Nephron progenitor cell (in vitro differentiated cells): Measurements from ENCODE around the gene DAPK1.

Source experiments
- DNase-seq: peaks from one replicate; pipeline ENCODE4 v3.0.0; 2021
- H3K27ac Mint-ChIP-seq: 2 replicates; pipeline ENCODE4 v1.8.0; 2021; ENCODE audit warnings: mild to moderate bottlenecking, moderate library complexity, mixed read lengths
- H3K27me3 Mint-ChIP-seq: 2 replicates; pipeline ENCODE4 v1.8.0; 2021; ENCODE audit warnings: mild to moderate bottlenecking, low read depth, mixed read lengths; ENCODE audit not compliant: poor library complexity
- H3K36me3 Mint-ChIP-seq: 2 replicates; pipeline ENCODE4 v1.8.0; 2021; ENCODE audit warnings: low read depth, mixed read lengths
- H3K4me1 Mint-ChIP-seq: 2 replicates; pipeline ENCODE4 v1.8.0; 2021; ENCODE audit warnings: mixed read lengths
- H3K4me3 Mint-ChIP-seq: 2 replicates; pipeline ENCODE4 v1.8.0; 2021; ENCODE audit warnings: mild to moderate bottlenecking, moderate library complexity, mixed read lengths
- H3K9me3 Mint-ChIP-seq: 2 replicates; pipeline ENCODE4 v1.8.0; 2021; ENCODE audit warnings: mild to moderate bottlenecking, moderate library complexity, mixed read lengths
- TF ChIP-seq, protein P1 (sequence below): fragments of 200-600 bp; sonication (generic); IDR thresholded peaks from 2 replicates; pipeline ENCODE4 v1.5.0; 2021; ENCODE audit warnings: antibody characterized with exemption

DAPK1 gene

DNA sequence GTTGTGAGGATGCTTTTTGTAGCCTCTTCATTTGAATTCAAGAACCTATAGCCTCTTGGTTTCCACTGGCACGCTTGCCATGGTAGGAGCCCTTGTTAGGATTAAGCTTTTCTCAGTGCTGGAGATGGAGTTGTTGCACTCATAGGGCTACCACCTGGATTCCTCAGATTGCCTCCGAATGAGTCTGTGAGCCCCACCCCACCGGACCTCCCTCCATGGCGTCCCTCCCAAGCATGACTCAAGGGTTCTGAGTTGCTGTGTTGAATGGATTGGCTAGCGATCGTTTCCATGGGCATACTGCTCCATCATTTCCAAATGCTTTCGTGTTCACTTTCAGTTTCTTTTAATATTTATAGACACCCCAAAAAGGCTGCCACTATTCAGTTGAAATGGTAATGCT, 69.9 kb downstream of the DAPK1 start:
- Mint-ChIP-seq H3K4me1 (peaks cover 83% of the 10 kb centered on the region), H3K27me3 (peaks cover 3% of the 10 kb centered on the region), H3K9me3 (no peaks in the 10 kb centered on the region), H3K27ac (no peak overlapping the region), H3K4me3 (no peak overlapping the region), H3K36me3 (peaks cover 33% of the 10 kb centered on the region)
- DNase-seq: no peak
- TF ChIP-seq, protein P1, sequence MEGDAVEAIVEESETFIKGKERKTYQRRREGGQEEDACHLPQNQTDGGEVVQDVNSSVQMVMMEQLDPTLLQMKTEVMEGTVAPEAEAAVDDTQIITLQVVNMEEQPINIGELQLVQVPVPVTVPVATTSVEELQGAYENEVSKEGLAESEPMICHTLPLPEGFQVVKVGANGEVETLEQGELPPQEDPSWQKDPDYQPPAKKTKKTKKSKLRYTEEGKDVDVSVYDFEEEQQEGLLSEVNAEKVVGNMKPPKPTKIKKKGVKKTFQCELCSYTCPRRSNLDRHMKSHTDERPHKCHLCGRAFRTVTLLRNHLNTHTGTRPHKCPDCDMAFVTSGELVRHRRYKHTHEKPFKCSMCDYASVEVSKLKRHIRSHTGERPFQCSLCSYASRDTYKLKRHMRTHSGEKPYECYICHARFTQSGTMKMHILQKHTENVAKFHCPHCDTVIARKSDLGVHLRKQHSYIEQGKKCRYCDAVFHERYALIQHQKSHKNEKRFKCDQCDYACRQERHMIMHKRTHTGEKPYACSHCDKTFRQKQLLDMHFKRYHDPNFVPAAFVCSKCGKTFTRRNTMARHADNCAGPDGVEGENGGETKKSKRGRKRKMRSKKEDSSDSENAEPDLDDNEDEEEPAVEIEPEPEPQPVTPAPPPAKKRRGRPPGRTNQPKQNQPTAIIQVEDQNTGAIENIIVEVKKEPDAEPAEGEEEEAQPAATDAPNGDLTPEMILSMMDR: no peak

DNA sequence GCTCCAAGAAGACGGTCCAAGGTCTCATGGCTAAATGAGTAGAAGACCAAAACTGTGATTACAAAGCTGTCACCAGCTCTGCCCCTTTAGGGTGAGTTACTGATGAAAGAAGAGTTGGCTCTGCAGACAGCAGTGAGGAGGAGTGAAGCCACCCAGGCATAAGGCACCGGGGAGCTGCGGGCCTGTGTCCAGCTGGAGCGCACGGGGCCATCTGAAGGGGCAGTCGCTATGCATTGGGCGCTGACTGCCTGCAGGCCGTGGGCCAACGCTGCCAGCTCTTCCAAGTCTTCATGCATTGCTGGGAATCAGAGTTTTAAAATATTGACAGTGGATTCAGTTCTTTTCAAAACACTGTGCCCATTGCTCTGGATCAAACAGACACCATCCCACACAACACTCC, 70.3 kb downstream of the DAPK1 start:
- no peaks in the 10 kb centered on the region for H3K9me3 Mint-ChIP-seq
- H3K4me1 Mint-ChIP-seq: peaks cover 85% of the 10 kb centered on the region
- DNase-seq: no peak
- peaks cover 30% of the 10 kb centered on the region for H3K36me3 Mint-ChIP-seq
- H3K27ac Mint-ChIP-seq: peak overlapping the region; percentile 94
- H3K27me3 Mint-ChIP-seq: peaks cover 3% of the 10 kb centered on the region
- TF ChIP-seq, protein P1: no peak
- peak overlapping the region; percentile 2 for H3K4me3 Mint-ChIP-seq

DNA sequence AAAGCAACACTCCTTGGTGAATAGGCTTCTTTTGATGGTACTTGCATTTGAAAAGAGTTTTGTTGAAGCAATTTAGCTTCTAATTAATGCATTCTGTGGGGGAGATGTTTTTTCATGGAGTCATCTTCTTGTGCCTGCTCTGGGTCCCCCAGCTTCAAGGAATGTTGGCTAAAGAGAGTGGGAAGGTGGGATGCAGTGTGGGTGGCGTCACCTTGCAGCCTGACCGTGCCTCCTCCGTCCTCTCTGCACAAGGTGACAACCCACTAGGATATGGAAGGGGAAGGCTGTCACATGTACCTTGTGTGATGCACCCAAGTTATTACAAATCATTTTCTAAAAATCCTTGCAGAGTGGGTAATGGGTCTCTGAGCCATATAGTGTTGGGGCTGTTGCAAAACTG, 70.7 kb downstream of the DAPK1 start:
- Mint-ChIP-seq H3K4me1 (peaks cover 88% of the 10 kb centered on the region), H3K36me3 (peaks cover 26% of the 10 kb centered on the region), H3K9me3 (no peaks in the 10 kb centered on the region), H3K27me3 (peaks cover 3% of the 10 kb centered on the region), H3K4me3 (peak overlapping the region; percentile 2), H3K27ac (peak overlapping the region; percentile 94)
- TF ChIP-seq, protein P1: no peak
- no peak for DNase-seq

DNA sequence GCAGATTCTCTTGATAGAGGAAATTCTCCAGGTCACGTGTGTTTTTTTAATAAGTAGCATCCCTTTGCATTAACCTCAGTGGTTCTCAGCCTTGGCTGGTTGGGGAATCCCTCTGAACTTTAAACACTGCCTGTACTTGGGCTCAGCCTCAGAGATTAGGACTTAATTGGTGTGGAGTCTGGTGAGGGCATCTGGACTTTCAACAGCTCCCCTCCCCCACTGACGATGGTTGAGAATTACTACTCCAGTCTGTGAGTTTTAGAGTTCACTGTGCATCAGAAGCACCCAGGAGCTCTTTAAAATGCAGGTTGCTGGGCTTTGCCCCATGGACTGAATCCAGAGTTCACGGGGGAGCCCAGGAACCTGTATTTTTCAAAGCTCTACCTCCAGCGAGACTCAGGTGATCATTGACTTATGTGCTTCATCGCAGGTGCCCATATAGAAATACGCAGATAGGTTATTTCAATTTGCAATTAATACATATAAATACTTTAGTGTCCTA, 71.4 kb downstream of the DAPK1 start:
- Mint-ChIP-seq H3K27me3 (peaks cover 3% of the 10 kb centered on the region), H3K4me1 (peaks cover 87% of the 10 kb centered on the region), H3K36me3 (peaks cover 23% of the 10 kb centered on the region), H3K4me3 (peak overlapping the region; percentile 19), H3K27ac (peak overlapping the region; percentile 94), H3K9me3 (no peaks in the 10 kb centered on the region)
- peak; percentile 16 for DNase-seq
- TF ChIP-seq, protein P1: no peak

DNA sequence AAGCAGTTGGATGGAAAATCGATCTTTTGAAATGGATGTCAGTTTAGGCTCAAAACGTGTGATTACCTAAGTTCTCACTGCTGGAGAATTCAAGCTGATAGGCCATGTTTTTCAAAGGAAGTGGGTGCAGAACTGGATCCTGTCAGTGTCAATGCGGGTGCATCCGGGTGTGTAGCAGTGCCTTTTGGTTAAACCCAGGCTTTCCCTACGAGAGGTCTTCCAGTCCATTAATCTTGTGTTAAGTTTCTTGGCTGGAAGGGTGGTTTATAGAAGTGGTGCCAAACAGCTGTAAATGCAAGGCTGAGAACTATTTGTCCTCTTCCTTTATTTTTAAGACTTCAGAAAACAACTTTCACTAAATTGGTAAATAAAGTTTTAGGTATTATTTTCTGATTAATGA, 71.9 kb downstream of the DAPK1 start:
- TF ChIP-seq, protein P1: no peak
- Mint-ChIP-seq H3K36me3 (peaks cover 23% of the 10 kb centered on the region), H3K27me3 (peaks cover 3% of the 10 kb centered on the region), H3K9me3 (no peaks in the 10 kb centered on the region), H3K4me1 (peaks cover 85% of the 10 kb centered on the region), H3K4me3 (no peak overlapping the region), H3K27ac (no peak overlapping the region)
- peak; percentile 19 for DNase-seq
